IMR-90 (cell line): ENCODE measurements around the gene SPATA2L. TPM values are rescaled to one million over a fixed set of nuclear protein-coding genes. Genes with fewer than 3 reads are reported as not detected.

Experiments used
- ATAC-seq: fragments of 200-7000 bp; cut with Tn5 transposase; 2 replicates; pipeline ENCODE4 v1.9.1; 2020; ENCODE audit warnings: low read depth, mild to moderate bottlenecking, moderate library complexity
- BruUV-seq: library from RNA; stranded (reverse); fragments of 400-500 nt; replicated peaks from 2 replicates; lab custom pipeline; 2021; lab: Mats Ljungman, UMichigan
- CTCF ChIA-PET: fragments of 300-600 bp; formaldehyde crosslinking; extraction: SDS; loops from one replicate; lab custom pipeline; 2021; ENCODE audit warnings: antibody characterized with exemption; lab: Yijun Ruan, JAX
- POLR2A ChIA-PET: fragments of 300-600 bp; sonication (Branson Sonifier 250); formaldehyde crosslinking; loops from one replicate; lab custom pipeline; 2022; ENCODE audit warnings: antibody characterized with exemption; ENCODE audit not compliant: unreplicated experiment; lab: Charles Lee
- DNase-seq: peaks from one replicate; pipeline ENCODE4 v3.0.0; 2013
- H2AFZ ChIP-seq: replicated peaks from 2 replicates; pipeline ENCODE3; 2013; ENCODE audit warnings: low read length, mild to moderate bottlenecking; ENCODE audit not compliant: poor library complexity
- H2AK5ac ChIP-seq: 2 replicates; pipeline ENCODE4 v1.6.1; 2013; ENCODE audit warnings: low read depth, low read length, inconsistent platforms
- H2AK9ac ChIP-seq: replicated peaks from 2 replicates; pipeline ENCODE3; 2013; ENCODE audit warnings: mild to moderate bottlenecking, low read depth, low read length, moderate library complexity; ENCODE audit not compliant: poor library complexity
- H2BK120ac ChIP-seq: 2 replicates; pipeline ENCODE4 v1.6.1; 2013; ENCODE audit warnings: low read depth, low read length, inconsistent platforms
- H2BK15ac ChIP-seq: 3 replicates; pipeline ENCODE4 v1.6.1; 2013; ENCODE audit warnings: low read depth, low read length, inconsistent platforms
- H2BK20ac ChIP-seq: 2 replicates; pipeline ENCODE4 v1.6.1; 2013; ENCODE audit warnings: low read depth, mild to moderate bottlenecking, inconsistent platforms, low read length, moderate library complexity
- H2BK5ac ChIP-seq: 2 replicates; pipeline ENCODE4 v1.6.1; 2013; ENCODE audit warnings: mild to moderate bottlenecking, low read depth, low read length, inconsistent platforms; ENCODE audit not compliant: poor library complexity, severe bottlenecking
- H3K14ac ChIP-seq: replicated peaks from 2 replicates; pipeline ENCODE4 v1.6.1; 2013; ENCODE audit warnings: low read depth, low read length, inconsistent platforms
- H3K18ac ChIP-seq: 2 replicates; pipeline ENCODE4 v1.6.1; 2013; ENCODE audit warnings: low read depth, low read length, control low read depth
- H3K23ac ChIP-seq: 2 replicates; pipeline ENCODE4 v1.6.1; 2013; ENCODE audit warnings: low read depth, low read length, inconsistent platforms
- H3K27ac ChIP-seq: 2 replicates; pipeline ENCODE4 v1.5.1; 2013; ENCODE audit warnings: mild to moderate bottlenecking, control low read depth, low read length; ENCODE audit not compliant: insufficient read depth
- H3K27me3 ChIP-seq: 2 replicates; pipeline ENCODE4 v1.6.1; 2013; ENCODE audit warnings: low read length; ENCODE audit not compliant: control insufficient read depth, insufficient read depth
- H3K36me3 ChIP-seq: 2 replicates; pipeline ENCODE4 v1.6.1; 2013; ENCODE audit warnings: low read length, mixed read lengths; ENCODE audit not compliant: control insufficient read depth, insufficient read depth
- H3K4ac ChIP-seq: 2 replicates; pipeline ENCODE4 v1.6.1; 2013; ENCODE audit warnings: low read depth, low read length, inconsistent platforms
- H3K4me1 ChIP-seq: 2 replicates; pipeline ENCODE4 v1.6.1; 2013; ENCODE audit warnings: low read length, mixed read lengths; ENCODE audit not compliant: control insufficient read depth, insufficient read depth
- H3K4me2 ChIP-seq: 2 replicates; pipeline ENCODE4 v1.6.1; 2013; ENCODE audit warnings: low read depth, mild to moderate bottlenecking, control low read depth, low read length, moderate library complexity
- H3K4me3 ChIP-seq: 2 replicates; pipeline ENCODE4 v1.5.1; 2013; ENCODE audit warnings: low read depth, mild to moderate bottlenecking, control low read depth, low read length, moderate library complexity; ENCODE audit not compliant: insufficient read depth
- H3K56ac ChIP-seq: 2 replicates; pipeline ENCODE4 v1.6.1; 2013; ENCODE audit warnings: low read length, inconsistent platforms; ENCODE audit not compliant: insufficient read depth; ENCODE audit errors: extremely low read depth
- H3K79me1 ChIP-seq, 2 experiments: 2 replicates each; pipeline ENCODE4 v1.6.1; 2013; ENCODE audit warnings: low read length in 2 of 2, inconsistent platforms in 1 of 2, low read depth in 1 of 2
- H3K9ac ChIP-seq: 2 replicates; pipeline ENCODE4 v1.6.1; 2013; ENCODE audit warnings: low read depth, low read length, control low read depth
- H3K9me1 ChIP-seq: 2 replicates; pipeline ENCODE4 v1.6.1; 2013; ENCODE audit warnings: low read length, inconsistent platforms; ENCODE audit not compliant: insufficient read depth
- H3K9me3 ChIP-seq: 2 replicates; pipeline ENCODE4 v1.6.1; 2013; ENCODE audit warnings: low read length; ENCODE audit not compliant: control insufficient read depth, insufficient read depth
- H4K20me1 ChIP-seq: 2 replicates; pipeline ENCODE4 v1.6.1; 2013; ENCODE audit warnings: low read length, inconsistent platforms; ENCODE audit not compliant: insufficient read depth
- H4K5ac ChIP-seq: 2 replicates; pipeline ENCODE4 v1.6.1; 2013; ENCODE audit warnings: mild to moderate bottlenecking, low read depth, low read length, control low read depth
- H4K8ac ChIP-seq, 2 experiments: 2 replicates each; pipeline ENCODE4 v1.6.1; 2013; ENCODE audit warnings: low read depth in 2 of 2, low read length in 2 of 2, control low read depth in 1 of 2, inconsistent platforms in 1 of 2
- H4K91ac ChIP-seq: 2 replicates; pipeline ENCODE4 v1.6.1; 2013; ENCODE audit warnings: low read depth, low read length, inconsistent platforms; ENCODE audit not compliant: insufficient read depth
- FOS ChIP-seq: fragments of 150-350 bp; IDR thresholded peaks from 2 replicates; pipeline ENCODE4 v1.6.1; 2016; ENCODE audit warnings: low read depth, low read length
- WGBS, 2 experiments: methylation state at CpG; one replicate each; pipeline versions ENCODE4 v1.1.5 to v1.1.7; 2013; ENCODE audit warnings: missing lambda C conversion rate in 2 of 2; ENCODE audit not compliant: insufficient read length in 1 of 2; ENCODE audit errors: extremely low coverage in 2 of 2; 5-methylcytosine and 5-hydroxymethylcytosine counted together
- dilution Hi-C: fragments of 300-500 bp; cut with HindIII; formaldehyde crosslinking; loops from one replicate; pipeline ENCODE4 v1.14.3; 2018; ENCODE audit warnings: low sequenced_read_pairs; ENCODE audit not compliant: unreplicated experiment
- in situ Hi-C: fragments of 300-500 bp; cut with MboI; formaldehyde crosslinking; loops from 3 replicates; pipeline ENCODE4 v1.14.3; 2019; ENCODE audit warnings: low sequenced_read_pairs, inconsistent platforms, mixed read lengths
- intact Hi-C: fragments of 100-400 bp; cut with micrococcal nuclease; formaldehyde crosslinking; loops from 2 replicates; pipeline ENCODE4 v1.10.0; 2022
- polyA plus RNA-seq, 3 experiments: library from polyadenylated mRNA; depleted of rRNA; stranded (reverse); fragments of >200 nt; gene quantifications; 2 replicates each; pipeline ENCODE4 v1.2.3, GENCODE V29; 2012; ENCODE audit warnings: low replicate concordance in 1 of 3
- total RNA-seq: library from RNA; depleted of rRNA; stranded (reverse); fragments of >200 nt; gene quantifications from 2 replicates; pipeline ENCODE4 v1.2.3, GENCODE V29; 2012

SPATA2L gene
- total and polyA plus RNA-seq, 2 of the 4 experiments (the other 2 are of a cell fraction) = 4.8 to 6.9 TPM

- CTCF ChIA-PET = no interaction called here
- H3K27me3 ChIP-seq = no peaks in the 10 kb centered on the region
- H2BK5ac ChIP-seq = no peak overlapping the region
- no peaks in the 10 kb centered on the region for H3K9me1 ChIP-seq
- H2AK5ac ChIP-seq = no peak overlapping the region
- H3K23ac ChIP-seq = no peak overlapping the region
- no peak overlapping the region for H3K4ac ChIP-seq
- no peak overlapping the region for H3K18ac ChIP-seq
- H4K91ac ChIP-seq = no peak overlapping the region
- H3K27ac ChIP-seq = no peak overlapping the region
- H2AFZ ChIP-seq = no peak overlapping the region
- no peak overlapping the region for H2BK120ac ChIP-seq
- H3K79me1 ChIP-seq = peaks cover 10 to 30% of the 10 kb centered on the region in 2 experiments
- no peak overlapping the region for H3K56ac ChIP-seq
- no peak overlapping the region for H2AK9ac ChIP-seq
- WGBS, 2 experiments = 96% methylated on average over 3 of the region's 9 CpGs; no CpG with 5 or more reads in 1 of the 2 experiments
- no peaks in the 10 kb centered on the region; the same call in none of the 2 replicates for H4K20me1 ChIP-seq
- no peak overlapping the region for H2BK20ac ChIP-seq
- peaks cover 71% of the 10 kb centered on the region for H3K36me3 ChIP-seq
- H2BK15ac ChIP-seq = no peak overlapping the region
- TF ChIP-seq FOS = no peak
- no peak overlapping the region for H4K5ac ChIP-seq
- in situ Hi-C loops = no loop called here
- no peak overlapping the region for H4K8ac ChIP-seq
- no peak overlapping the region for H3K4me3 ChIP-seq
- no peak overlapping the region for H3K9ac ChIP-seq
- H3K14ac ChIP-seq = no peak overlapping the region
- DNase-seq = no peak
- H3K4me1 ChIP-seq = no peaks in the 10 kb centered on the region
- dilution Hi-C loops = no loop called here
- H3K9me3 ChIP-seq = no peaks in the 10 kb centered on the region
- no peak overlapping the region for H3K4me2 ChIP-seq
- POLR2A ChIA-PET = no interaction called here
- intact Hi-C loops = no loop called here
- no TSS peak for BruUV-seq
- no peak for ATAC-seq
Measured at GRCh38 chr16:89732918-89733242, 31.4 kb upstream of the SPATA2L start.
